ENCODE data around the gene PLN. TPM values are rescaled to one million over a fixed set of nuclear protein-coding genes. Genes with fewer than 3 reads are reported as not detected.

PLN gene
- total RNA-seq, 1 experiment from 2014 or later = not detected

DNA sequence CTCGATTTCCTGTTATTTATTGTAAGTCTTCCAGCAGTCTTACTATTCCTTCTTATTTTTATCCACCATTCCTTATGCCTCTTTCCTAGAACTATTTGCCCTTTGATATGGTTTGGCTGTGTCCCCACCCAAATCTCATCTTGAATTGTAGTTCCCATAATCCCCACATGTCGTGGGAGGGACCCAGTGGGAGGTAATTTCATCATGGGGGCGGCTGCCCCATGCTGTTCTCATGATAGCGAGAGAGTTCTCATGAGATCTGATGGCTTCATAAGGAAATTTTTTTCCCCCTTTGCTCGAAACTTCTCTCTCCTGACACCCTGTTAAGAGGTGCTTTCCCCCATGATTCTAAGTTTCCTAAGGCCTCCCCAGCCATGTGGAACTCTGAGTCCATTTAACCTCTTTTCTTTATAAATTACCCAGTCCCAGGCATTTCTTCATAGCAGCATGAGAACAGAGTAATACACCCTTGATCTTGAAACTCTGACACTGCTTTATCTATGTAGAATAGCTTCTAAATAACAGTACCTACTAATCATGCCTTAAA lies 48.8 kb downstream of the PLN start:
- ChIA-PET CTCF (no interaction called here), POLR2A (no interaction called here)
- BruUV-seq (replicated peaks) = no TSS peak
- no peaks in the 10 kb centered on the region for H3K36me3 Mint-ChIP-seq (ENCODE audit: insufficient read depth, unreplicated experiment)
- no peak overlapping the region for H3K27ac Mint-ChIP-seq (ENCODE audit: unreplicated experiment)
- DNase-seq = no peak
- Histone ChIP-seq H3K36me3 (ENCODE audit: control insufficient read depth, insufficient read depth, low read length) (no peaks in the 10 kb centered on the region), H3K9me3 (no peaks in the 10 kb centered on the region), H3K4me3 (ENCODE audit: low read depth, low read length) (no peak overlapping the region), H3K27me3 (replicated peaks; ENCODE audit: control insufficient read depth, insufficient read depth, low read length) (no peaks in the 10 kb centered on the region), H3K4me1 (no peaks in the 10 kb centered on the region)
- no peaks in the 10 kb centered on the region for H3K27me3 Mint-ChIP-seq (ENCODE audit: insufficient read depth, unreplicated experiment)
- no peak overlapping the region for H3K4me3 Mint-ChIP-seq (ENCODE audit: unreplicated experiment)
- H3K4me1 Mint-ChIP-seq (ENCODE audit: low read depth, unreplicated experiment) = no peaks in the 10 kb centered on the region
- TF ChIP-seq, protein P1, sequence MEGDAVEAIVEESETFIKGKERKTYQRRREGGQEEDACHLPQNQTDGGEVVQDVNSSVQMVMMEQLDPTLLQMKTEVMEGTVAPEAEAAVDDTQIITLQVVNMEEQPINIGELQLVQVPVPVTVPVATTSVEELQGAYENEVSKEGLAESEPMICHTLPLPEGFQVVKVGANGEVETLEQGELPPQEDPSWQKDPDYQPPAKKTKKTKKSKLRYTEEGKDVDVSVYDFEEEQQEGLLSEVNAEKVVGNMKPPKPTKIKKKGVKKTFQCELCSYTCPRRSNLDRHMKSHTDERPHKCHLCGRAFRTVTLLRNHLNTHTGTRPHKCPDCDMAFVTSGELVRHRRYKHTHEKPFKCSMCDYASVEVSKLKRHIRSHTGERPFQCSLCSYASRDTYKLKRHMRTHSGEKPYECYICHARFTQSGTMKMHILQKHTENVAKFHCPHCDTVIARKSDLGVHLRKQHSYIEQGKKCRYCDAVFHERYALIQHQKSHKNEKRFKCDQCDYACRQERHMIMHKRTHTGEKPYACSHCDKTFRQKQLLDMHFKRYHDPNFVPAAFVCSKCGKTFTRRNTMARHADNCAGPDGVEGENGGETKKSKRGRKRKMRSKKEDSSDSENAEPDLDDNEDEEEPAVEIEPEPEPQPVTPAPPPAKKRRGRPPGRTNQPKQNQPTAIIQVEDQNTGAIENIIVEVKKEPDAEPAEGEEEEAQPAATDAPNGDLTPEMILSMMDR (IDR thresholded peaks at IDR 0.05; ENCODE audit: insufficient read depth in 1 of 2, low read depth in 1 of 2, low read length in 1 of 2, severe bottlenecking in 1 of 2, unreplicated experiment in 1 of 2) = no peak
- intact Hi-C loops (cut with micrococcal nuclease; ENCODE audit: unreplicated experiment) = no loop called here
- no peaks in the 10 kb centered on the region for H3K9me3 Mint-ChIP-seq (ENCODE audit: unreplicated experiment)

DNA sequence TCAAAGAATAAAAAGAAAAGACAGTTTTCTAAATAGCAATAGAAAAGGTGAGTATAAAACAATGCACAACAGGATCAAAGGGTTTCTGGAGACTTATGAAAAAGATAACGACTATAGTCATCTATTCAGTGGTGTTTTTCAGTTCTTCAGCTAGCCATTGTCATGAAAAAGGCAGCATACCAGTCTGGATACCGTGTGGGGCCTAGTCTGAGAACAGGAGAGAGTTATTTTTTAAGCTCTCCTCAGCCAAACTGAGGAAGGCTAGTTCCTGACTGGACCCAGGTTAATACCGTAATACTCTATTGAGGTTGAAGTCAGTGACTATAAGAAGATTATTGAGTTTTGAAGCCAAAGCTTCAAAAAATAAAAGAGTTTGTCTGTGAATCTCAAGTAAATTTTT lies 49.5 kb downstream of the PLN start:
- H3K4me1 Mint-ChIP-seq (ENCODE audit: low read depth, unreplicated experiment) = no peaks in the 10 kb centered on the region
- TF ChIP-seq, protein P1 (IDR thresholded peaks at IDR 0.05; ENCODE audit: insufficient read depth in 1 of 2, low read depth in 1 of 2, low read length in 1 of 2, severe bottlenecking in 1 of 2, unreplicated experiment in 1 of 2) = no peak
- CTCF ChIA-PET = no interaction called here
- POLR2A ChIA-PET = no interaction called here
- H3K9me3 Mint-ChIP-seq (ENCODE audit: unreplicated experiment) = no peaks in the 10 kb centered on the region
- H3K4me1 ChIP-seq = no peaks in the 10 kb centered on the region
- H3K27me3 ChIP-seq (replicated peaks; ENCODE audit: control insufficient read depth, insufficient read depth, low read length) = no peaks in the 10 kb centered on the region
- no peaks in the 10 kb centered on the region for H3K27me3 Mint-ChIP-seq (ENCODE audit: insufficient read depth, unreplicated experiment)
- H3K4me3 Mint-ChIP-seq (ENCODE audit: unreplicated experiment) = no peak overlapping the region
- no peak for DNase-seq
- no peak overlapping the region for H3K4me3 ChIP-seq (ENCODE audit: low read depth, low read length)
- intact Hi-C loops (cut with micrococcal nuclease; ENCODE audit: unreplicated experiment) = no loop called here
- H3K36me3 Mint-ChIP-seq (ENCODE audit: insufficient read depth, unreplicated experiment) = no peaks in the 10 kb centered on the region
- H3K36me3 ChIP-seq (ENCODE audit: control insufficient read depth, insufficient read depth, low read length) = no peaks in the 10 kb centered on the region
- BruUV-seq (replicated peaks) = no TSS peak
- H3K27ac Mint-ChIP-seq (ENCODE audit: unreplicated experiment) = no peak overlapping the region
- no peaks in the 10 kb centered on the region for H3K9me3 ChIP-seq

DNA sequence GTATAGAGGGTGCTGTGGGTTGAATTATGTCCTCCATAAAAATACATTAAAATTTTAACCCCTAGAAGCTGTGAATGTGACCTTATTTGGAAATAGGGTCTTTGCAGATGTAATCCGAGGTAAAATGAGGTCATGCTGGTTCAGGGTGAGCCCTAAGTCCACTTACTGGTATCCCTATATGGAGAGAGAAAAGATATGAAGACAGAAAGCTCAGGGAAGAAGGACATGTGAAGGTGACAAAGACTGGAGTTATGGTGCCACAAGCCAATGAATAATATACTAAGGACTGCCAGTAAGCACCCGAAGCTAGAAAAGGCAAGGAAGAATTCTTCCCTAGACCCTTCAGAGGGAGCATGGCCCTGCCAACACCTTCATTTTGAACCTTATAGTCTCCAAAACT lies 50.2 kb downstream of the PLN start:
- intact Hi-C loops (cut with micrococcal nuclease; ENCODE audit: unreplicated experiment) = no loop called here
- ChIA-PET CTCF (no interaction called here), POLR2A (no interaction called here)
- H3K4me1 ChIP-seq = no peaks in the 10 kb centered on the region
- no peaks in the 10 kb centered on the region for H3K4me1 Mint-ChIP-seq (ENCODE audit: low read depth, unreplicated experiment)
- no peaks in the 10 kb centered on the region for H3K36me3 ChIP-seq (ENCODE audit: control insufficient read depth, insufficient read depth, low read length)
- H3K9me3 Mint-ChIP-seq (ENCODE audit: unreplicated experiment) = no peaks in the 10 kb centered on the region
- DNase-seq = no peak
- no peaks in the 10 kb centered on the region for H3K27me3 ChIP-seq (replicated peaks; ENCODE audit: control insufficient read depth, insufficient read depth, low read length)
- H3K4me3 Mint-ChIP-seq (ENCODE audit: unreplicated experiment) = no peak overlapping the region
- no TSS peak for BruUV-seq (replicated peaks)
- H3K36me3 Mint-ChIP-seq (ENCODE audit: insufficient read depth, unreplicated experiment) = no peaks in the 10 kb centered on the region
- no peaks in the 10 kb centered on the region for H3K9me3 ChIP-seq
- H3K4me3 ChIP-seq (ENCODE audit: low read depth, low read length) = no peak overlapping the region
- H3K27me3 Mint-ChIP-seq (ENCODE audit: insufficient read depth, unreplicated experiment) = no peaks in the 10 kb centered on the region
- TF ChIP-seq, protein P1 (IDR thresholded peaks at IDR 0.05; ENCODE audit: insufficient read depth in 1 of 2, low read depth in 1 of 2, low read length in 1 of 2, severe bottlenecking in 1 of 2, unreplicated experiment in 1 of 2) = no peak
- no peak overlapping the region for H3K27ac Mint-ChIP-seq (ENCODE audit: unreplicated experiment)

Data from Caco-2 (cell line).